ENCODE results near the gene WDR7.

WDR7 gene

GRCh38 chr18:56641714-56642337 is 9.3 kb upstream of the WDR7 start:
- TF ChIP-seq CTCF (IDR thresholded peaks at IDR 0.05; ENCODE audit: low read depth, low read length) (no peak), EZH2phosphoT487 (IDR thresholded peaks at IDR 0.05; ENCODE audit: low read depth) (no peak)
- H3K4me3 ChIP-seq (ENCODE audit: low read length): no peak overlapping the region

DNA sequence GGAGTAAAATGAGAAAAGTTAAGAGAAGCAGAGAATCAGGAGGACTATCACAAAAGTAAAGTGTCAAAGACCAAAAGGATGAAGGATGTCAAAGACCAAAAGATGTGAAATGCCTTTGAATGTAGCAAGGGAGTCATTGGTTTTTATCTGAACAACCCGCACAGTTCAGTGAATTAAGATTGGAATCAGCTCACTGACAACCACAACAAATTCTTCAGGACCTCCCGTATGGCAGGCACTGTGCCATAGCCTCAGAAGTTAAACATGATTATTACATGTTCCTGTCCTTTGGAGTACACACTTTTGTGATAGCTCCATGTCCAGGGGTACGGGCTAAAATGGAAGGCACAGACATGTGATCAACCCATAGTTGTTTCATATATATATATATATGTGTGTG is 7.8 kb upstream of the WDR7 start:
- Histone ChIP-seq H3K27me3 (ENCODE audit: low read depth, low read length) (no peaks in the 10 kb centered on the region), H3K4me2 (ENCODE audit: low read length) (no peak overlapping the region), H3K27ac (ENCODE audit: low read length) (no peak overlapping the region), H3K36me3 (replicated peaks; ENCODE audit: low read depth, low read length) (no peaks in the 10 kb centered on the region), H3K9ac (ENCODE audit: low read length) (no peak overlapping the region), H3K4me3 (ENCODE audit: low read length) (no peak overlapping the region), H4K20me1 (ENCODE audit: insufficient read depth, low read length) (no peaks in the 10 kb centered on the region), H2AFZ (ENCODE audit: low read depth, low read length) (no peak overlapping the region), H3K4me1 (ENCODE audit: low read length) (peaks cover 12% of the 10 kb centered on the region), H3K79me2 (ENCODE audit: low read length) (peaks cover 3% of the 10 kb centered on the region), H3K9me3 (ENCODE audit: insufficient read depth, low read length) (no peaks in the 10 kb centered on the region)
- TF ChIP-seq CTCF (IDR thresholded peaks at IDR 0.05; ENCODE audit: low read depth, low read length): no peak
- TF ChIP-seq EZH2phosphoT487 (IDR thresholded peaks at IDR 0.05; ENCODE audit: low read depth): no peak

More at GRCh38 chr18:56641714-56642337, 9.3 kb upstream of the WDR7 start:
- no peak overlapping the region for H3K9ac ChIP-seq (ENCODE audit: low read length)
- no peak overlapping the region for H3K4me2 ChIP-seq (ENCODE audit: low read length)
- no peaks in the 10 kb centered on the region for H3K27me3 ChIP-seq (ENCODE audit: low read depth, low read length)
- H3K9me3 ChIP-seq (ENCODE audit: insufficient read depth, low read length): no peaks in the 10 kb centered on the region
- H2AFZ ChIP-seq (ENCODE audit: low read depth, low read length): no peak overlapping the region
- H4K20me1 ChIP-seq (ENCODE audit: insufficient read depth, low read length): peaks cover 10% of the 10 kb centered on the region
- H3K36me3 ChIP-seq (replicated peaks; ENCODE audit: low read depth, low read length): no peaks in the 10 kb centered on the region
- peaks cover 8% of the 10 kb centered on the region for H3K4me1 ChIP-seq (ENCODE audit: low read length)
- H3K27ac ChIP-seq (ENCODE audit: low read length): no peak overlapping the region
- peaks cover 19% of the 10 kb centered on the region for H3K79me2 ChIP-seq (ENCODE audit: low read length)

GRCh38 chr18:56645415-56646016 is 5.6 kb upstream of the WDR7 start:
- Histone ChIP-seq H3K4me2 (ENCODE audit: low read length) (peak overlapping the region; percentile 71), H3K4me1 (ENCODE audit: low read length) (peaks cover 11% of the 10 kb centered on the region), H3K27me3 (ENCODE audit: low read depth, low read length) (no peaks in the 10 kb centered on the region), H3K9ac (ENCODE audit: low read length) (peak overlapping the region; percentile 30), H3K9me3 (ENCODE audit: insufficient read depth, low read length) (no peaks in the 10 kb centered on the region), H3K27ac (ENCODE audit: low read length) (no peak overlapping the region), H4K20me1 (ENCODE audit: insufficient read depth, low read length) (no peaks in the 10 kb centered on the region), H3K4me3 (ENCODE audit: low read length) (peak overlapping the region; percentile 69), H2AFZ (ENCODE audit: low read depth, low read length) (peak overlapping the region; percentile 88), H3K36me3 (replicated peaks; ENCODE audit: low read depth, low read length) (no peaks in the 10 kb centered on the region), H3K79me2 (ENCODE audit: low read length) (no peaks in the 10 kb centered on the region)
- no peak for TF ChIP-seq EZH2phosphoT487 (IDR thresholded peaks at IDR 0.05; ENCODE audit: low read depth)
- TF ChIP-seq CTCF (IDR thresholded peaks at IDR 0.05; ENCODE audit: low read depth, low read length): peak; percentile 94

- Histone ChIP-seq H3K79me2 (ENCODE audit: low read length) (peaks cover 8% of the 10 kb centered on the region), H3K27ac (ENCODE audit: low read length) (no peak overlapping the region), H3K4me1 (ENCODE audit: low read length) (peaks cover 16% of the 10 kb centered on the region), H3K36me3 (replicated peaks; ENCODE audit: low read depth, low read length) (no peaks in the 10 kb centered on the region), H3K4me2 (ENCODE audit: low read length) (no peak overlapping the region), H4K20me1 (ENCODE audit: insufficient read depth, low read length) (no peaks in the 10 kb centered on the region), H2AFZ (ENCODE audit: low read depth, low read length) (no peak overlapping the region), H3K9ac (ENCODE audit: low read length) (no peak overlapping the region), H3K27me3 (ENCODE audit: low read depth, low read length) (no peaks in the 10 kb centered on the region), H3K4me3 (ENCODE audit: low read length) (no peak overlapping the region), H3K9me3 (ENCODE audit: insufficient read depth, low read length) (no peaks in the 10 kb centered on the region)
- TF ChIP-seq EZH2phosphoT487 (IDR thresholded peaks at IDR 0.05; ENCODE audit: low read depth): no peak
- TF ChIP-seq CTCF (IDR thresholded peaks at IDR 0.05; ENCODE audit: low read depth, low read length): no peak
These were observed 4.1 kb upstream of the WDR7 start for GRCh38 chr18:56647071-56647470.

All from OCI-LY3 (cell line).